Neutrophil (primary cell): Measurements from ENCODE around the gene LKAAEAR1.
"Not testable (repeated sequence)": the region's sequence is repeated elsewhere in the genome, so short reads cannot be mapped to it uniquely, and the experiment has no call there.

Experiments used
- H3K27ac ChIP-seq: fragments of 200-600 bp; sonication (generic); 2 replicates; pipeline ENCODE4 v1.5.1; 2016; ENCODE audit warnings: mild to moderate bottlenecking, moderate library complexity
- H3K27me3 ChIP-seq: fragments of 200-600 bp; sonication (generic); 2 replicates; pipeline ENCODE4 v1.6.0; 2016; ENCODE audit warnings: mild to moderate bottlenecking
- H3K36me3 ChIP-seq: fragments of 200-600 bp; sonication (generic); 2 replicates; pipeline ENCODE4 v1.5.1; 2017
- H3K4me1 ChIP-seq, 2 experiments: fragments of 200-600 bp in 1 of 2; sonication (generic) in 1 of 2; 1 replicate in 1 of 2; 2 replicates in 1 of 2; pipeline versions ENCODE4 v1.5.1 to v1.6.1; 2013 to 2016; ENCODE audit warnings: low read depth in 1 of 2, low read length in 1 of 2, mild to moderate bottlenecking in 1 of 2, moderate library complexity in 1 of 2; ENCODE audit not compliant: control insufficient read depth in 1 of 2, insufficient read depth in 1 of 2
- H3K4me3 ChIP-seq, 2 experiments: fragments of 200-600 bp in 1 of 2; sonication (generic) in 1 of 2; 1 replicate in 1 of 2; 2 replicates in 1 of 2; pipeline ENCODE4 v1.5.1; 2013 to 2016; ENCODE audit warnings: low read depth in 1 of 2, low read length in 1 of 2, mild to moderate bottlenecking in 1 of 2, moderate library complexity in 1 of 2
- H3K9me3 ChIP-seq: fragments of 200-600 bp; sonication (generic); 2 replicates; pipeline ENCODE4 v1.5.1; 2016
- CTCF ChIP-seq: fragments of 200-600 bp; sonication (generic); IDR thresholded peaks from 2 replicates; pipeline ENCODE4 v1.5.1; 2016; ENCODE audit warnings: antibody characterized with exemption

The LKAAEAR1 gene, protein sequence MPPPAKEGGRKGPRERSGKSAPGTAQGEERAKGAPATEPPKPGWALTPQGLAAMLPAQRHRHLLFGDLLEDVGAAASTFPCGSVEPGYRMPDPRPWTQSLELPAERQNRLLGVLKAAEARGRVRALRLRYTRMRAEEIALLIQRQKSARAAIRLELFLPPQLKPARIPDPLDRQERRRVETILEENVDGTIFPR

GRCh38 chr20:64083804-64084684 is at the start of gene LKAAEAR1:
LKAAEAR1 (minus strand) TSS chr20:64084398; CDS start chr20:64084219, 179 bp downstream.
- H3K4me3 ChIP-seq = peak within 1 kb of the TSS; percentile 97 to 100
- no peaks in the 10 kb centered on the region for H3K9me3 ChIP-seq
- H3K27me3 ChIP-seq = peaks cover 28% of the 10 kb centered on the region
- peaks cover 44 to 51% of the 10 kb centered on the region in 2 experiments for H3K4me1 ChIP-seq
- peak within 1 kb of the TSS; percentile 99 for H3K27ac ChIP-seq
- no peaks in the 10 kb centered on the region for H3K36me3 ChIP-seq
- TF ChIP-seq CTCF = no peak

DNA sequence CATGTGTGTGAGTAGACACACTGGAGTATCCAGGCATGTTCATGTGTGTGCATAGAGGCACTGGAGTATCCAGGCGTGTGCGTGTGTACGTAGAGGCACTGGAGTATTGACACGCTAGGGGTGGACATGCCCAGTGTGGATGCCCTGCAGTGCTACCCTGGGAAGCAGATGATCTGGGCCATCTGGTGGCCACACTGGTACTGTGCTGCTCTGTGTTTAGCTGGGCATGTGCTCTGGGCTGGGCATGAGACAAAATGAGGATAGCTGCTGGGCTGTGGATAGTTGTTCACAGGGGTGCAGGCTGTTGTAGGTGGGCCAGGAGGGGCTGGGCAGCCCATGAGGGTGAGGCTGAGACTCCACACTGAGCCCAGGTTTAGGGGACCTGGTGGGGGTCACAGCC is 47.2 kb upstream of the LKAAEAR1 start:
- no peak for TF ChIP-seq CTCF
- H3K27ac ChIP-seq = no peak overlapping the region
- no peaks in the 10 kb centered on the region for H3K36me3 ChIP-seq
- H3K9me3 ChIP-seq = no peaks in the 10 kb centered on the region
- peaks cover 26% of the 10 kb centered on the region for H3K27me3 ChIP-seq
- no peak overlapping the region for H3K4me3 ChIP-seq
- H3K4me1 ChIP-seq = no peaks in the 10 kb centered on the region

DNA sequence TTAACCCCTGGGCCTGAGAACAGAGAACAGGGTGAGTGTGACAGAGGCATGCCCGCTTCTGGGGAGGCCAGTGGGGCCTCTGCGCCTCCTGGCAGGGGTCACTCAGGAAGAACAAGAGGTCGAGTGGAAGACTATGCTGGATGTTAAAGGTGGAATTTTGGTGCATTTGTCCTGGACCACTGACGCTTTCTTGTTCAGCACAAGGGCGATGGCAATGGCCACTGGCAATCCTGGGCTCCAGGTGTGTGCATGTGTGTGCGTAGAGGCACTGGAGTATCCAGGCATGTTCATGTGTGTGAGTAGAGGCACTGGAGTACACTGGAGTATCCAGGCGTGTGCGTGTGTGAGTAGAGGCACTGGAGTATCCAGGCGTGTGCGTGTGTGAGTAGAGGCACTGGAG is 46.7 kb upstream of the LKAAEAR1 start:
- Histone ChIP-seq H3K9me3 (no peaks in the 10 kb centered on the region), H3K4me1 (no peaks in the 10 kb centered on the region), H3K27me3 (peaks cover 31% of the 10 kb centered on the region), H3K27ac (no peak overlapping the region), H3K36me3 (no peaks in the 10 kb centered on the region), H3K4me3 (no peak overlapping the region)
- no peak for TF ChIP-seq CTCF

GRCh38 chr20:64130271-64130670 is 46.1 kb upstream of the LKAAEAR1 start:
- no peaks in the 10 kb centered on the region for H3K36me3 ChIP-seq
- H3K27ac ChIP-seq = no peak overlapping the region
- H3K4me1 ChIP-seq = no peaks in the 10 kb centered on the region
- H3K9me3 ChIP-seq = no peaks in the 10 kb centered on the region
- peaks cover 37% of the 10 kb centered on the region for H3K27me3 ChIP-seq
- TF ChIP-seq CTCF = no peak
- no peak overlapping the region for H3K4me3 ChIP-seq

DNA sequence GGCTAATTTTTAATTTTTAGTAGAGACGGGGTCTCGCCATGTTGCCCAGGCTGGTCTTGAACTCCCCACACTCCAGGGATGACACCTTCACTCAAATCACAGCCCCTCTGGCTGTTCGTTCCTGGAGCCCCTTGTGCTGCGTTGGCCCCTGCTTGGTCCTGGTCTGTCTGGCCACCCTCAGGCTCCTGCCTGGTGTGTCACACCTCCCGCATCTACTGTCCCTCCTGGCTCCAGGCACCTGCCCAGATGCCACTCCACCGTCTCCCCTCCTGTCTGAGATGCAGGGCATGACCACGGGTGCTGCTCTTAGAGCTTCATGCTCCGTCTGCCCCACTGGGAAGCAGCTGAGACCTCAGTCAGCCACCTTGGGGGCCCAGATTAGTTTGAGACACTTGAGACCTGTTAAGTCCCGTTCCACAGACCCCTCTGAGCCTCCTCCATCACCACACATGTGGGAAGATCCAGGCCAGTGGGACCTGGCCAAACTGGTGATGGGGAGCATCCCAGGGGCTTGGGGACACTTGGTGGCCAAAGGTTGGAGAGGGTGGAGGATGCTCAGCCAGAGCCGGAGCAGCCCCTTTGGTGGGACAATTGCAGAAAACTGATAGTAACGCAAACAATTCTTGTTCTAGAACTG is 45.1 kb upstream of the LKAAEAR1 start:
- Histone ChIP-seq H3K27ac (no peak overlapping the region), H3K4me3 (no peak overlapping the region), H3K9me3 (no peaks in the 10 kb centered on the region), H3K4me1 (no peaks in the 10 kb centered on the region), H3K36me3 (no peaks in the 10 kb centered on the region), H3K27me3 (peaks cover 46% of the 10 kb centered on the region)
- no peak for TF ChIP-seq CTCF

GRCh38 chr20:64123517-64123916 is 39.3 kb upstream of the LKAAEAR1 start:
- H3K4me3 ChIP-seq, H3K27ac ChIP-seq, H3K4me1 ChIP-seq, H3K36me3 ChIP-seq, H3K9me3 ChIP-seq: not testable (repeated sequence)
- H3K27me3 ChIP-seq = peaks cover 68% of the 10 kb centered on the region

- H3K4me1 ChIP-seq, H3K4me3 ChIP-seq, H3K27ac ChIP-seq, H3K9me3 ChIP-seq, H3K36me3 ChIP-seq: not testable (repeated sequence)
- peaks cover 63% of the 10 kb centered on the region for H3K27me3 ChIP-seq
These were observed 38.7 kb upstream of the LKAAEAR1 start for GRCh38 chr20:64122927-64123326.
